DMS53 treated with DMSO at 0.1 percent for 48 hours (cell line): Measurements from ENCODE around the gene SBF2.

ENCODE experiments used
- DNase-seq: peaks from one replicate; lab custom pipeline; 2025; ENCODE audit not compliant: unreplicated experiment; lab: John Stamatoyannopoulos, UW

The SBF2 gene

DNA sequence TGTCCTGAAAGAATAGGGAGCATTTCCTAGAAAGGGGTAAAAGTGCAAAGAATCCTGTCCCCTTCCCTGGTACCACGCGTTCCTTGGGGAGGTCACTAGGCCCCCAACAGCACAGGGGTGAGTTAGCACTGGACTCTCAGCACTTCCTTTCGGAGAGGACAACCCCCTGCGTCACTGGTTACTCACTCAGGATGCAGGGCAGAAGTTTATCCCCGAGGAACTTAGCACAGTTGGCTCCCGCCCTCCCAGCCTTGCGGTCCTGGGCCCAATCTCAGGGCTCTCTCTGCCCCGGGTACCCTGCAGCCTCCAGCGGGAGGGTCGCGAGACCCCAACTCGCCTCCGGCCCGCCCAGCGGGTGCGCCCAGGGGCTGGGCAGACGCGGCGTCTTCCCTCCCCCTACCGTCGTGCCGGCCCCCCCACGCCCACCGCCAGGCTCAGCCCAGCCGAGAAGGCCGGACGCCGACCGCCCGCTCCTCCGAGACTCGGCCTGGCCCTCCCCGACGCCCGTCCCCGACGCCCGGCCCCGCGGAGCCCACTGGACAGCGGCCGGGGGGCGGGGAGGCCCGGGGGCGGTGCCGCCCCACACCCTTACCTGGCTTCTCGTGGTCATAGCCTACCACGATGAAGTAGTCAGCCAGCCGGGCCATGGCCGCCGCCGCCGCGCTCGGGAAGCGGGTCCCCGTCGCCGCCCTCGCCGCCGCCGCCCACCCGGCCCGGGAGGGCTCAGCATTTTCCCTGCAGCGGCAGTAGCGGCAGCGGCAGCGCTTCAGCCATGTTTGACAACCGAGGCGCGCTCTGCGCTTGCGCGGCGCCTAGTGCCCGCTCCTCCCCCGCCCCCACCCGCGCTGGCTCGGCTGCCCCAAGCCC lies at the start of gene SBF2:
Gene SBF2 (minus strand): TSS at position 797 of the 867 bp plus-strand sequence. CDS start 150 bp downstream, at position 647.
- peak; percentile 47 for DNase-seq

GRCh38 chr11:10338287-10338686 lies 44.3 kb upstream of the SBF2 start:
- DNase-seq = no peak

GRCh38 chr11:10333490-10333889 lies 39.5 kb upstream of the SBF2 start:
- no peak for DNase-seq

DNA sequence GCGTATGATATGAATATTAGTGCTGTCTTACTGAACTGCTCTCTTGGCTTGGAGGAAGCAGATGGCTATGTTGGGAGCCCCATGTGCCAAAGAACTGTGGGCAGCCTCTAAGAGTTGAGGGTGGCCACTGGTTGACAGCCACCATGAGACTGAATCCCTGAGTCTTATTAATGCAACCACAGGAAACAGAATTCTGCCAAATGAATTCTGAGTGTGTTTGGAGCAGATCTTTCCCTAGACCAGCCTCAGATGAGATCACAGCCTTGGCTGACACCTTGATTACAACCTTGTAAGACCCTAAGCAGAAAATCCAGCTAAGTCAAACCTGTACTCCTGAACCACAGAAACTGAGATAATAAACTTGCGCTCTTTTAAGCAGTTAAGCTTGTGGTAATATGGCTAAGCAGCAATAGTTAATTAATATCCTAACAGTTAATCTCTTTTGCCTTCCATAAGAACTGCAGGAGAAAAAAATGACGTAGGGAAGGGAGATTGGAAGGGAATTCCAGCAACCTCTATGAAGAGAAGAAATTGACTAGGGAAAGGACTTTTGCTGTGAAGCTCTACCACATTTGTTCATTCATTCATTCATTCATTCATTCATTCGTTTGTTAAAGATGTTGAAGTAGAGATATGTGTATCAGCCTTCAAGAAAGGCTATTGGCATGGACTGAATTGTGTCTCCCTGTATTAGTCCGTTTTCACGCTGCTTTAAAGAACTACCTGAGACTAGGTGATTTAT lies 37.7 kb upstream of the SBF2 start:
- no peak for DNase-seq

GRCh38 chr11:10329935-10330334 lies 35.9 kb upstream of the SBF2 start:
- no peak for DNase-seq

- DNase-seq = no peak
Measured at GRCh38 chr11:10329356-10329755, 35.3 kb upstream of the SBF2 start.

- DNase-seq = no peak
Measured at GRCh38 chr11:10328314-10329098, 34.5 kb upstream of the SBF2 start.

GRCh38 chr11:10327254-10327653 lies 33.2 kb upstream of the SBF2 start:
- DNase-seq = no peak

DNA sequence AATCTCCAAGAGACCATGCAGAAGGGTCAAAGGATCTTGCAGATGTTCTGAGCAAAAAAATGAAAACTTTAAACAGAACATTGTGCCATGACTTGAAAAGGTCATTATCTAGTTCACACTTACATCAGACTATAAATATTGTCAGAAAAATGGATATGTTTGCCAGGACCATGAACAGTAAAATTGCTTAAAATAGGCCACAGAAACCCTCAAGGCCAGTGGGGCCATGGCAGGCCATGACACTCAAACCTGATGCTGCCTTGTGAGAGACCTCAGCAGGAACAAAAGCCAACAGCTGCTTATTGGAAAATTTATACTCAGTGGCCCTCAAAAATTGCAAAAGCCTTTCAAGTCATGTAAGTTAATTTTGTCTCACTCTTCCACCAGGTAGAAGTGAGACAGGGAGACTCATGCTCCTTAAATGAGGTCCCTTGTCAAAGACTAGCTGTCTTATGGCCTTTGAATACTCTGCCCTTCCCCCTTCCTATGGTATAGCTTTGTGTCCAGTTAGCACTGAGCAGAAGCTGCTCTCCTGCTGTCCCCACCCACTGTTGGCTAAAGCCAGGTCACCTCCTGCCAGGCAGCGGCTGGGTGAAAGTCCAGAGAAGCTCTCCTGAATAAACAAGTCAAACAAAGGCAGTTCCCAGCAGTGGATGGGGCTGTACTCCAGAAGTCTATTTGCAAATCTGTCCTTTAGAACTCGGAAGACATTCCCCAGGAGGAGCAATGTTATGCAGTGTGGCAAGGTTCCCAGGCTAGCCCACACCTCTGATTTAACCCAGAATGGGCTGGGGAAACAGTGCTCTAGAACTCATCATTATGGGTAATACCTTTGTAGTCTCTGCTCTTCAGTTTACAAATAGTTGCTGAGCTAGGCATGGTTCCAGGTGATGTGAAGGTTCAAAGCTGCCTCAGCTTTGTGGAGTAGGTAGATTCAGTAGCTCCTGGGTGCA lies 32.3 kb upstream of the SBF2 start:
- peak; percentile 76 for DNase-seq

DNA sequence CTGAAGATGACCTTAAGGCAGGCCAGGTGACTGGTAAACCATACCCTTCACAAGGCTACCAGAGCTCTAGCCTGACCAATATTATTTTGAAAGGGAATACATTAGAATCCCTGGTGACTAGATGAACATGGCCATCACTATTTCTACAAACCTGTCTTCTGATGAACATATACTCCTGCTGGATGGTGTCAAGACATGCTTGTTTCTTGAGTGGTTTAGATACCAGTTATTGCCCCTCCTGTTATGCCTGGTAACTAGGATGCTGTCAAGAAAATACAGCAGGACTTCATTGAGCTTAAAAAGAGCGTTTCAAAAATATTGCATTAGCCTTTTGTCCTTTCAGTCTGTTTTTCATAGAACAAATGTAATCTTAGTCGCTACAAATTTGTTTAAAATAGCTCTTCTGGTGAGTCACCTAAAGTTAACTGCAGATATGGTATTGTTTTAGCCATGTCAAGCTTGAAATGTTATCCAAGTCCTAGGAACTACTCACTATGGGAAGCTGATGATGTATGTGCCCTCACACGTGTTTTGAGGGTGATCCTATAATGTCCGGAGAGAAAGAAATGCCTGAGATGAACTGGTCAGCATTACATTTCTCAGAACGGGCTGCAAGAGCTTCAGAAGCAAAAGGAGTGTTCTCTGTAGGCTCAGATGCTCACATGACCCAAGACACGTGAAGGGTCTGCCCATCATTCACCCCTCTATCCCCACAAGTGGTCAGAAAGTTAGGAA lies 31.4 kb upstream of the SBF2 start:
- no peak for DNase-seq

DNA sequence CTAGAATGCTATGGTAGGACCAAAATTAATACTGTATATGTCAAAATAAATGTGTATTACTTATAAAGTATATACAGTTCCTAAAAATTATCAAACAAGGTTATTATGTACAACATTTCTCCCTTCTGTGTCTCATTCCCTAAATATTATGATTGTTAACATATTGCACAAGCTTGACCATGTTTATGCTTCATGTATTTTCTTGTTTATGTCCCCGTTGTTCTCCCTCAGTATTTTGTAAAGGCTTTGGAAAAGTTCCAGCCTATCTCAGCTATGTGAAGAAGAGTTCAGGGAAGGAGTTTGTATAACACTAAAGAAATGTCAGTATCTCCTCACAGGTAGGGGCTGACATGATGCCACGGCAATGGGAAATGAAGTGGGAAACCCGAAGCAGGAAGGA lies 30.5 kb upstream of the SBF2 start:
- no peak for DNase-seq

DNA sequence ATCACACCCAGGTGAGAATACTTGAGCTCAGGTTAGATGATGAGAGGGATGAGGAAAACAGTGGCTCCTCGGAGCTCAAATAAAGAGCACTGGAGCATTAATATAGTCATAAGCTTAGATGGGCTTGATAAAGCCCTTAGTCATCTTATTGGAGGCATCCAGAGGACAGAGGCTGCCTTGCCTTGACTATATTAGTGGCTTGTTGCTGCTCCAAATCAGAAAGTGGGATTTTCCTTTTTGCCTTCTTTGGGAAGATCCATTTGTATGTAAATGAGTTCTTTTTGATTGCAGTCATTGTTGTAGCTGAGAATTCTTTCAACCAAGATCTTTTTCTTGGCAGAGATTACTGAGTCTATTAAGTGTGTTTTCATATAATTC lies 29.8 kb upstream of the SBF2 start:
- DNase-seq = no peak

GRCh38 chr11:10322830-10323792 lies 29.1 kb upstream of the SBF2 start:
- DNase-seq = peak; percentile 83

DNA sequence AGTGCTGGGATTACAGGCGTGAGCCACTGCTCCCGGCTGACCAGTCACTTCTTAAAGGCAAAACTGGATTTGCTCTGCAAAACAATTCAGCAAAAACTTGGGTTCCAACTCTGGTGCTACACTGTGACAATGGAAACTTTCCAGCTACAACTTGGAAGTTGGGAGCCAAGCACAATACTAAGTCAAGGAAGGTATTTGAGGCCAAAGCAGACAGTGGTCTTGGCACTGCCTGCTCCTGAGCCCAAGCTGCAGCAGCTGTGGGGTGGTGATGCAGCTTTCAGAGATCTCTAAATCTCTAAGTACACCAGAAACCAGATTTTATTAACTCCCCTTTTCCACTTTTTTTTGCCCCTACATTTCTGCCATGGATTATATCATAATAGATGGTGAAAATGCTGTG lies 28.4 kb upstream of the SBF2 start:
- no peak for DNase-seq

GRCh38 chr11:10320736-10321465 lies 26.9 kb upstream of the SBF2 start:
- DNase-seq = no peak

- no peak for DNase-seq
Measured at GRCh38 chr11:10319702-10320558, 25.9 kb upstream of the SBF2 start.

GRCh38 chr11:10318527-10318802 lies 24.4 kb upstream of the SBF2 start:
- peak; percentile 88 for DNase-seq
